Stimulated activated CD8-positive, alpha-beta memory T cell treated with anti-CD3 and anti-CD28 coated beads, Interleukin-7, amount 100 ng/mL, for 48 hours (primary cell): ENCODE measurements around the gene STRBP.
"Not testable (repeated sequence)": the region's sequence is repeated elsewhere in the genome, so short reads cannot be mapped to it uniquely, and the experiment has no call there.

Source experiments
- DNase-seq, 2 donors: peaks; one replicate each; pipeline ENCODE4 v3.0.0-alpha.2; 2020; ENCODE audit warnings: low read depth in 1 of 2; ENCODE audit errors: extremely low read depth in 1 of 2

The STRBP gene

DNA sequence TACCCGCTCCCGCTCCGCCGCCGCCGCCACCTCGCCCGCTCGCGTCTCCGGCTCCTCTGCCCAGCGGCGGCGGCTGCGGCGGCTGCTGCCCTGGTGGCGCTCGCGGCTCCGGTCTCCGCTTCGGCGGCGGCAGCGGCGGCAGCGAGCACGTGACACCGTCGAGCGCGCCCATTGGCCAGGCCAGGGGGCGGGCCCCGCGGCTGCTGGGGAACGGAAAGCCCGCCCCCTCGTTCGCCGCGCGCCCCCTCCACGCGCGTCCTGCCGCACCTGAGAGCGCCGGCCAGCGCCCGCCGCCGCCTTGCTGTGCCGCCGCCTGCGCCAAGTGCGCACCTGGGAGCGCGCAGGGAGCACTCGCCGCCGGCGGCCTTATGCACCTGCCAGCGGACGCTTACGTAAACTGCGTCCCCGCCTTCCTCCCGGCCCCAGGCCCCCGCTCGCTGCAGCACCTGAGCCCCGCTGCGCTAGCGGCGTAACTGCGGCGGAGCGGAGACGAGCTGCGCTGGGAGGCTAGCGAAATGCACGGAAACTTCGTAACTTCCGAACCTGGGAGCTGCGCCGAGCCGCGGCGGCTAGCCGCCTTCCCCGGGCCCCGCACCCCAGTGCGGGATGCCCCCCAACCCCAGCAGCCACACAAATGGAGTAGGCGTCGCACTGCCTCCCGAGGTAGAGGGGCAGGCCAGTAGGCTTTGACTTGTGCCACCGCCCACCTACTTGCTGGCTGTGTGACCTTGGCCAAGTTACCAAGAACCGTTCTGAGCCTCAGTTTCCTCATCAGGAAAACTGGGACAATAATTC is at the start of gene STRBP:
TSS of gene STRBP (minus strand) at position 122 of the 795 bp plus-strand sequence. CDS start 84,452 bp downstream, outside the sequence.
- peak; percentile 78 to 85 for DNase-seq

- DNase-seq = no peak
Observed at GRCh38 chr9:123316053-123316718, 47.8 kb upstream of the STRBP start.

DNA sequence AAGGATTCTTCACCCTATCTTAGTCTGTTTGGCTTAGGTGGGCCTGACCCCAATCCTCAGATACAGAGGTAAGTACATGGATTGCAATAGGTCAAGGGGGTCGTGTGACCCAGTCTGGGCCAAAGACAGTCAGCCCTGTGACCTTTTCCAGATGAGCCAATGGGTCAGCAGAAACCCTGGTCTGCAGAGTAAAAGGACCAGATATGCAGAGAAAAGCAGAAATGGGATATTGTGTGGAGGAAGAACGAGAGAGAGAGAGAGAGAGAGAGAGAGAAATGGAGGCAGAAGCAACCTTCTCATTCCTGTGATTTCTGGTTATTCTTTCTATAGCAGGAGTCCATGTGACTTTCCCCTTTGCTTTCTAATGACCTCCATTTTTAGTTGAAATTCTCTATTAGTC is 47.2 kb upstream of the STRBP start:
- no peak for DNase-seq

DNA sequence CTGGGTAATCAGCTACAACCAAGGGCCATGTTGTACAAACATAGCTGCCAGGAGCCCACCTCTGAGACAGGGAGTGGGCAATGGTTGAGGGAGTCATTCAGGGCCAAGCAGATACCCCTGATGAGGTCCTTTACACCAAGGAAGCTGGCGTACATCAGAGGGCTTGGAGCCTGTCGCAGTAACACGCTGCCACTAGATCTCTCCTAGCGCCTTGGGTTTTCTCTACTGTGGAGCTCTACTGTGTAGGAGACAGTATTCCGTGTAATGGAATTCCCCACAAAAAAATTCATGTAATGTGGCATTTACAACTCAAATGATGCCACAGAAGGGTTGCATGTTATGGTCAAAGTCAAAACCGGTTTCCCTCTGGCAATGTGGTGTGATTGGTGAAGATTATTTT is 46.2 kb upstream of the STRBP start:
- DNase-seq = no peak

GRCh38 chr9:123312306-123312877 is 44.0 kb upstream of the STRBP start:
- DNase-seq = no peak

GRCh38 chr9:123311250-123311752 is 42.9 kb upstream of the STRBP start:
- DNase-seq = no peak

DNA sequence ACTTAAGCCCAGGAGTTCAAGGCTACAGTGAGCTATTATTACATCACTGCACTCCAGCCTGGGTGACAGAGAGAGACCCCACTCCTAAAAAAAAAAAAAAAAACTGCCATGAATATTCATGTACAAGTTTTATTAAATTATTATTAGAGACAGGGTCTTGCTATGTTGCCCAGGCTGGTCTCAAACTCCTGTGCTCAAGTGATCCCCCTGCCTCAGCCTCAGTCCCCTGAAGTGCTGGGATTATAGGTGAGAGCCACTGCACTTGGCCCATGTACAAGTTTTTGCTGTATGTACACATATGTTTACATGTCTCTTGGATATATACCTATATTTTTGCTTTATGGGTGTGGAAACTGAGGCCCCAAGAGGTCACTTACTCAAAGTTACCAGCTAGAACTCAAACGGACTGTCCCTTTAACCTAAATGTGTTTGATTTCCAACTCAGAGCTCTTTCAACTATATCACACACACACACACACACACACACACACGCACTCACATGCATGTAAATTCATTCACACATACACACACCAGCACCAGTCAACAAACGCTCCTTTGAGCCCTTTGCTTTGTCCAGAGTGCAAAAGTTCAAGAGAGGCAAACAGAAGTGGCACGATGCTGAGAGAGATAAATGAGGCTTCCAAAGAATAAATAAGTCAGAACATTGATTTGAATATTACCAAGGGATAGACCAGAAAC is 42.3 kb upstream of the STRBP start:
- no peak for DNase-seq

- no peak for DNase-seq
Observed at GRCh38 chr9:123309611-123310010, 41.2 kb upstream of the STRBP start.

DNA sequence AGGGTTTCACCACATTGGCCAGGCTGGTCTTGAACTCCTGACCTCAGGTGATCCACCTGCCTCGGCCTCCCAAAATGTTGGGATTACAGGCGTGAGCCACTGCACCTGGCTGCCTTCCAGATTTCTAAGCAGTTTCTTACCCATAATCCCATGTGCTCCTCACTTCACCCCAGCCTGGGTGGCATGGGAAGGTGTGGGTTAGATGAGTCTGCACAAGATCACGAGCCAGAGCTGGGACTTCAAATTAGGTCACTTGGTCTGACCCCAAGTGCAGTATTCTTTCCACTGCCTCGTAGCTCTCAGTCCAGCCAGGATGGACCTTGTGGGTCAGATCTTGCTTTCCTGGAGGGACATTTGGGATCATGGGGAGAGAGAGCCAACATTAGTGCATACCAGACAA is 37.5 kb upstream of the STRBP start:
- no peak for DNase-seq

DNA sequence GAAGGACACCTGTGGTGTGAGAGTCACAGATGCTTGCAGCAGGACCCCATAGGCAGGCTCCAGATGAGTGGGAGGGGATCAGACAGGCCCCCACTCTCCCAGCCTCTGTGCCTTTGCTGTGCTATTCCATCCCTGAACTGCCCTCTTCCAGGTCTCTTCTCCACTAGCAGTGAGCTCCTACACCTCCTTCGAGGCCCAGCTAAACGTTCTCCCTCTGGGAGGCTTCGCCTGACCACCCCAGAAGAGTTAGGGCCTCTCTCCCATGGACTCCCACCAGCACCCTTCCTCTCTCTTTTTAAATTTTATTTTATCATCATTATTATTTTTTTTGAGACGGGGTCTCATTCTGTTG is 35.9 kb upstream of the STRBP start:
- no peak for DNase-seq

DNA sequence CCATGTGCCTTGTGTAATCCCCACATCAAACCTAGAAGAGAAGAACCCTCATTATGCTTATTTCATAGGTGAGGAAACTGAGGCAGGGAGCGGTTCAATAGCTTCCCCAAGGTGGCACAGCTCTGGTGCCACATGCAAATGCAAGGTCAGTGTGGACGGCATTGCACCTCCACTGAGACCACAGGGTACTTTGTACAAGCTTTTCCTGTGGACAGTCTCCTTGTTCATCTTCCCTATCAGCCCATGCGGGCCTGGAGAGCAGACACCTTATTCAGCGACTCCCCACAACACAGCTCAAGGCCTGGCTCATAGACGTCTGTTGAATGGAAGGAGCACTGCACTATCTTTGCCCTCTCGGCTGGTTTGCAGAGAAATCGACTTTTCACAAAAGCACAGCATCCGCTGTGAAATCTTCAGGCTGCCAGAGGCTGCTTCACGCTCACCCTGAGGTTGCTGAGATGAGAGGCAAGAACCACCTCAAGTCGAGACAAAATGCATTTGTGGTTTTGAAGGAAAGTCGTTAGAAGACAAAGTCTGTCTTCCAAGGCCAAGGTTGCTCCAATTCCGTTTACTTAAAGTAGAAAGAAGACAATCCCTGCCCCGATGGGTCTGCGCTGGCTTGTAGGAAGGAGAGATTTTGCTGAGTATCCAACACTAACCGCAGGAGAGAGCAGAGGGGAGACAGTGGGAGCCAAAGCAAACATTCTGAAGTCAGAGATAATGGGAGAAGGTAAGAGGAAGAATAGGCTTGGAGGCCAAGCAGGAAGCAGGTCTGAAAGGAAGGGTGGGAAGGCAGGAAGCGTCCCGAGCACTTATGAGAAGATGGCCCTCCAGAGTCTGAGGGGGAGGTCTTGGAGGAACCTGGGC is 34.2 kb upstream of the STRBP start:
- DNase-seq = no peak

GRCh38 chr9:123301936-123302335 is 33.5 kb upstream of the STRBP start:
- DNase-seq = not testable (repeated sequence)

GRCh38 chr9:123300554-123300953 is 32.2 kb upstream of the STRBP start:
- DNase-seq = no peak

DNA sequence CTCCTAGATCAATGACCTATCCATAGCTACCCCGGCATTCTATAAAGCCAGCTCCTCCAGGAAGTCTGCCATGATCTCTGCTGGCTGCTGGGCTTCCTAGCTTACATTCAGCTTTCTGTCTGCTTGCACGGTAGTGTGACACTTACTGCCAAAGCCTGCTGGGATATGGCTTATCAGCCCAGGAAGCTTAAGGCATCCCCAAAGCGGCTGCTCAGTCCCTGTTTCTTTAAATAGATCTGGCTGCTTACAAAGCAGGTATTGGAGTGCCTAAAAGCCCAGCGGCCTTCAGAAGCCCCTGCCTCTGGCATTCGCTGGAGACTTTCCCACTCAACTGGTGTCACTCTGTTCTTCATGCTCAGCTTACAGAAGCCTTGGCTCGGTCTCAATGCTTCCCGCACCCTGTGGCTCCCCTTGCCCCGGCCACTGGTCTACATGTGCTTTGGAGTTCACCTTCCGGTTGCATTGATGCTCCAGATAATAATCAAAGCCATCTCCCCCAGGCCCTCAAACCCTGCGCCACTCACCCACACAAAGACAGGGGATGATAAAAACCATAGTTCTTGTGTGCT is 31.3 kb upstream of the STRBP start:
- DNase-seq = no peak

GRCh38 chr9:123296174-123296573 is 27.8 kb upstream of the STRBP start:
- no peak for DNase-seq

DNA sequence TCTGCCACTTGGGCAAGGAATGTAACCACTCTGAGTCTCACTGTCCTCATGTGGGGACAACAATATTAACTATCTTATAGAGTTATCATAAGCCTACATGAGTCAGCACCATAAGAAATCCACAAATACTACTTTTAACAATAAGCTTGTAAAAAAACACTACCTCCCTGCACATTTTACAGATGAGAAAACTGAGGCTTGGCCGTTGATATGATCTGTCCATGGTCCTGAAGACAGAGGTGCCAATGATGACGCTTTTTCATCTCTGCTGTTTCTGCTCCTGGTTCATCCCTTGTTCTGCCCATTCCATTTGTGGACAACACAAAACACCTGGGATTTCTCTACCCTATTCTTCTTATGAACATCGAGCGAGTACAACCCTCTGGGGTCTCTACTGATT is 23.4 kb upstream of the STRBP start:
- DNase-seq = no peak

GRCh38 chr9:123290764-123291163 is 22.4 kb upstream of the STRBP start:
- no peak for DNase-seq

- no peak for DNase-seq
Observed at GRCh38 chr9:123287639-123288038, 19.3 kb upstream of the STRBP start.

- DNase-seq = no peak
Observed at GRCh38 chr9:123286324-123286723, 17.9 kb upstream of the STRBP start.

DNA sequence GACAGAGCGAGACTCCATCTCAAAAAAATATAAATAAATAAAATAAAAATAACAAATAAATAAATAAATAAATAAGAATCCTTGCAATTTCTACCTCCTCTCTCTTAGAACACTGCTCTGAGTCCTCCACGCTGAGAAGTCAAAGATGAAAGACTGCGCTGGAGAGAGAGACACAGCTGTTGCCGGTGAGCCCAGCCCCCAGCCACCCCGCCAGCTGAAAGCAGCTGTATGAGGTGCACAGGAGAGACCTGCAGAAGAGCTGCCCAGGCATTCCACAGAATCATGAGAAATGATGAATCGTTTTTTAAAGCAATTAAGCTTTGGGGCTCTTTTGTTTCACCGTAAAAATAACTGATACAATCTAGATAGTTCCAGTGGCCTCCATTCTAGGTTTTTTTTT is 16.3 kb upstream of the STRBP start:
- DNase-seq = no peak
